Measurements from ENCODE around the gene ZNF699. TPM values are rescaled to one million over a fixed set of nuclear protein-coding genes. Genes with fewer than 3 reads are reported as not detected.
"Not testable (repeated sequence)": the region's sequence is repeated elsewhere in the genome, so short reads cannot be mapped to it uniquely, and the experiment has no call there.

Gene ZNF699
- total RNA-seq, 4 donors from 2014 or later = 14.2 to 19.1 (median 14.8) TPM

DNA sequence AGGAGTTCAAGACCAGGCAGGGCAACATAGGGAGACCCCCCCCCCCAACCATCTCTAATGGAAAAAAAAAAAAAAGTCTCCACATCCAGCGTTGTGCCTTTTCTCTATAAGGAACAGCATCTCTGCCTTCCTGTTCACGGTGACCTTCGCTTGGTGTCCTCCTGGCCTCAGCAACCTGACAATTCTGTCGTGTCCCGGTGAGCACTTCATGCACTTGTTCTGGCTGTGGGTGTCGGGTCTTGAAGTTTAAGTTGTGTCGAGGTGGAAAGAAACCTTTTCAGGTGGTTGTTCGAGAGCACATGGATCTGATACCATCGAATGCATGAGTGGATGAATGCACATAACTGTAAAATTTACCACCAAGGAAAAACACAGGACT is 14.9 kb upstream of the ZNF699 start:
- no peak for TF ChIP-seq POLR2A (IDR thresholded peaks at IDR 0.05; ENCODE audit: low read depth)
- TF ChIP-seq, protein P1, sequence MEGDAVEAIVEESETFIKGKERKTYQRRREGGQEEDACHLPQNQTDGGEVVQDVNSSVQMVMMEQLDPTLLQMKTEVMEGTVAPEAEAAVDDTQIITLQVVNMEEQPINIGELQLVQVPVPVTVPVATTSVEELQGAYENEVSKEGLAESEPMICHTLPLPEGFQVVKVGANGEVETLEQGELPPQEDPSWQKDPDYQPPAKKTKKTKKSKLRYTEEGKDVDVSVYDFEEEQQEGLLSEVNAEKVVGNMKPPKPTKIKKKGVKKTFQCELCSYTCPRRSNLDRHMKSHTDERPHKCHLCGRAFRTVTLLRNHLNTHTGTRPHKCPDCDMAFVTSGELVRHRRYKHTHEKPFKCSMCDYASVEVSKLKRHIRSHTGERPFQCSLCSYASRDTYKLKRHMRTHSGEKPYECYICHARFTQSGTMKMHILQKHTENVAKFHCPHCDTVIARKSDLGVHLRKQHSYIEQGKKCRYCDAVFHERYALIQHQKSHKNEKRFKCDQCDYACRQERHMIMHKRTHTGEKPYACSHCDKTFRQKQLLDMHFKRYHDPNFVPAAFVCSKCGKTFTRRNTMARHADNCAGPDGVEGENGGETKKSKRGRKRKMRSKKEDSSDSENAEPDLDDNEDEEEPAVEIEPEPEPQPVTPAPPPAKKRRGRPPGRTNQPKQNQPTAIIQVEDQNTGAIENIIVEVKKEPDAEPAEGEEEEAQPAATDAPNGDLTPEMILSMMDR (IDR thresholded peaks at IDR 0.05) = no peak
- TF ChIP-seq POLR2AphosphoS5 (IDR thresholded peaks at IDR 0.05) = no peak
- no peak for TF ChIP-seq EP300 (IDR thresholded peaks at IDR 0.05)
- WGBS = 40% methylated on average over 9 of the region's 9 CpGs
- Histone ChIP-seq H3K27me3 (no peaks in the 10 kb centered on the region), H3K9me3 (peaks cover 7 to 47% (median 44%) of the 10 kb centered on the region in 4 donors), H3K4me1 (peaks cover 7 to 20% (median 17%) of the 10 kb centered on the region in 4 donors), H3K4me3 (peak overlapping the region; percentile 66 to 87 (median 72)), H3K27ac (replicated peaks in 1 of 4) (peak overlapping the region; percentile 85 to 92 (median 90)), H3K36me3 (peaks cover under 1 to 31% (median 8%) of the 10 kb centered on the region in 4 donors)
- intact Hi-C loops (cut with DNase I) = loop anchor here (2.0 to 10.0 kb wide), 2 partner anchors 14 to 210 kb away; partner anchors contain the start of gene ZNF426
- DNase-seq (ENCODE audit: extremely low spot score) = no peak

- WGBS = 0% methylated on average over 27 of the region's 48 CpGs
- Histone ChIP-seq H3K4me3 (peak within 1 kb of the TSS; percentile 66 to 87 (median 72)), H3K27me3 (no peaks in the 10 kb centered on the region), H3K27ac (replicated peaks in 1 of 4) (peak within 1 kb of the TSS; percentile 85 to 92 (median 90)), H3K36me3 (peaks cover 0 to 28% (median 6%) of the 10 kb centered on the region in 4 donors), H3K9me3 (peaks cover 4 to 42% (median 38%) of the 10 kb centered on the region in 4 donors), H3K4me1 (peaks cover 7 to 20% (median 17%) of the 10 kb centered on the region in 4 donors)
- intact Hi-C loops (cut with DNase I) = loop anchor here (2.0 to 10.0 kb wide), 2 partner anchors 13 to 211 kb away; partner anchors contain the start of gene ZNF426
- TF ChIP-seq, protein P1 (IDR thresholded peaks at IDR 0.05) = peak in 2 of 3 experiments; percentile 16 to 23
- no peak for TF ChIP-seq POLR2A (IDR thresholded peaks at IDR 0.05; ENCODE audit: low read depth)
- peak; percentile 67 to 92 for TF ChIP-seq POLR2AphosphoS5 (IDR thresholded peaks at IDR 0.05)
- peak; percentile 98 for DNase-seq (ENCODE audit: extremely low spot score)
These were observed 14.4 kb upstream of the ZNF699 start, which contains the start of gene ZNF559 for GRCh38 chr19:9323919-9324583. Gene ZNF559, plus strand, starts transcription at chr19:9324179. Its CDS starts 14,371 bp downstream, at chr19:9338550.

GRCh38 chr19:9323557-9323918 is 13.9 kb upstream of the ZNF699 start:
- peaks cover 0 to 25% (median 5%) of the 10 kb centered on the region in 4 donors for H3K36me3 ChIP-seq
- peaks cover under 1 to 37% (median 34%) of the 10 kb centered on the region in 4 donors for H3K9me3 ChIP-seq
- TF ChIP-seq POLR2AphosphoS5 (IDR thresholded peaks at IDR 0.05) = no peak
- no peak for TF ChIP-seq EP300 (IDR thresholded peaks at IDR 0.05)
- TF ChIP-seq, protein P1 (IDR thresholded peaks at IDR 0.05) = no peak
- no peak for TF ChIP-seq POLR2A (IDR thresholded peaks at IDR 0.05; ENCODE audit: low read depth)
- intact Hi-C loops (cut with DNase I) = loop anchor here (10.0 kb wide), 1 partner anchor 211 kb away; the partner anchor contains the start of gene ZNF426
- H3K4me1 ChIP-seq = peaks cover 7 to 20% (median 17%) of the 10 kb centered on the region in 4 donors
- peak overlapping the region; percentile 85 to 92 (median 90) for H3K27ac ChIP-seq (replicated peaks in 1 of 4)
- H3K4me3 ChIP-seq = peak overlapping the region; percentile 66 to 87 (median 72)
- H3K27me3 ChIP-seq = no peaks in the 10 kb centered on the region
- no peak for DNase-seq (ENCODE audit: extremely low spot score)
- WGBS = 0% methylated on average over 9 of the region's 9 CpGs

DNA sequence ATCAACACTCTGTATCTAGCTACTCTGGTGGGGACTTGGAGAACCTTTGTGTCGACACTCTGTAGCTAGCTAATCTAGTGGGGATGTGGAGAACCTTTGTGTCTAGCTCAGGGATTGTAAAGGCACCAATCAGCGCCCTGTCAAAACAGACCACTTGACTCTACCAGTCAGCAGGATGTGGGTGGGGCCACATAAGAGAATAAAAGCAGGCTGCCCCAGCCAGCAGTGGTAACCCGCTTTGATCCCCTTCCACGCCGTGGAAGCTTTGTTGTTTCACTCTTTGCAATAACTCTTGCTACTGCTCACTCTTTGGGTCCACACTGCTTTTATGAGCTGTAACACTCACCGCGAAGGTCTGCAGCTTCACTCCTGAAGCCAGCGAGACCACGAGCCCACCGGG is 12.6 kb upstream of the ZNF699 start:
- H3K9me3 ChIP-seq = peaks cover 0 to 26% (median 21%) of the 10 kb centered on the region in 4 donors
- peaks cover 7 to 20% (median 17%) of the 10 kb centered on the region in 4 donors for H3K4me1 ChIP-seq
- WGBS = 98% methylated on average over 9 of the region's 10 CpGs
- intact Hi-C loops (cut with DNase I) = loop anchor here (10.0 kb wide), 1 partner anchor 213 kb away; the partner anchor contains the start of gene ZNF426
- not testable (repeated sequence) for H3K27me3 ChIP-seq; DNase-seq (ENCODE audit: extremely low spot score); H3K4me3 ChIP-seq; H3K27ac ChIP-seq (replicated peaks in 1 of 4)
- peaks cover 0 to 12% (median 1%) of the 10 kb centered on the region in 4 donors for H3K36me3 ChIP-seq

- 90% methylated on average over 5 of the region's 14 CpGs for whole genome bisulfite sequencing
- H3K4me3 ChIP-seq; H3K27ac ChIP-seq (replicated peaks in 1 of 4); H3K36me3 ChIP-seq; H3K27me3 ChIP-seq; DNase-seq (ENCODE audit: extremely low spot score): not testable (repeated sequence)
- intact Hi-C loops (cut with DNase I) = loop anchor here (10.0 kb wide), 1 partner anchor 213 kb away; the partner anchor contains the start of gene ZNF426
- Histone ChIP-seq H3K9me3 (peaks cover 0 to 21% (median 17%) of the 10 kb centered on the region in 4 donors), H3K4me1 (peaks cover 7 to 20% (median 17%) of the 10 kb centered on the region in 4 donors)
These were observed 12.1 kb upstream of the ZNF699 start for GRCh38 chr19:9321756-9322155.
